HL-60 (cell line): ENCODE data around the gene TUBE1.

Source experiments
- DNase-seq, 2 experiments: peaks; one replicate each; pipeline ENCODE4 v3.0.0-alpha.2; 2010 to 2020; ENCODE audit warnings: low read depth in 1 of 2, low spot score in 1 of 2
- H3K27ac ChIP-seq: fragments of 250-450 bp; sonication (Bioruptor Pico); replicated peaks from 2 replicates; pipeline ENCODE4 v1.5.1; 2020; ENCODE audit warnings: mild to moderate bottlenecking, moderate library complexity
- H3K27me3 ChIP-seq: fragments of 250-450 bp; sonication (Bioruptor Pico); 2 replicates; pipeline ENCODE4 v1.5.1; 2021; ENCODE audit warnings: mild to moderate bottlenecking, moderate library complexity; ENCODE audit not compliant: insufficient read depth, poor library complexity, severe bottlenecking
- H3K4me3 ChIP-seq: replicated peaks from 2 replicates; pipeline ENCODE4 v1.5.1; 2011; ENCODE audit warnings: mild to moderate bottlenecking, control low read depth, low read length; ENCODE audit not compliant: insufficient read depth
- CTCF ChIP-seq: IDR thresholded peaks from one replicate; pipeline ENCODE4 v1.5.1; 2011; ENCODE audit warnings: low read length, control low read depth, inconsistent platforms; ENCODE audit not compliant: insufficient read depth
- GABPA ChIP-seq: IDR thresholded peaks from 2 replicates; pipeline ENCODE4 v1.6.1; 2012; ENCODE audit warnings: low read depth
- POLR2AphosphoS5 ChIP-seq: IDR thresholded peaks from 2 replicates; pipeline ENCODE4 v1.6.1; 2012; ENCODE audit warnings: low read depth
- REST ChIP-seq: IDR thresholded peaks from 2 replicates; pipeline ENCODE4 v1.6.1; 2012; ENCODE audit warnings: low read depth; ENCODE audit not compliant: insufficient replicate concordance
- SPI1 ChIP-seq: IDR thresholded peaks from 2 replicates; pipeline ENCODE4 v1.6.1; 2012; ENCODE audit warnings: low read depth, mild to moderate bottlenecking, borderline replicate concordance

TUBE1 gene

GRCh38 chr6:112029045-112029822 lies 58.0 kb downstream of the TUBE1 start:
- TF ChIP-seq POLR2AphosphoS5 (no peak), CTCF (peak; percentile 80)
- H3K4me3 ChIP-seq: no peak overlapping the region
- no peak overlapping the region for H3K27ac ChIP-seq
- peak; percentile 39 to 66 for DNase-seq
- H3K27me3 ChIP-seq: no peaks in the 10 kb centered on the region

- no peak overlapping the region for H3K27ac ChIP-seq
- TF ChIP-seq REST (no peak), SPI1 (no peak), POLR2AphosphoS5 (no peak), CTCF (no peak)
- H3K27me3 ChIP-seq: no peaks in the 10 kb centered on the region
- no peak for DNase-seq
- no peak overlapping the region for H3K4me3 ChIP-seq
These were observed 59.2 kb downstream of the TUBE1 start for GRCh38 chr6:112027942-112028674.

- Histone ChIP-seq H3K27me3 (no peaks in the 10 kb centered on the region), H3K27ac (no peak overlapping the region), H3K4me3 (no peak overlapping the region)
- no peak for DNase-seq
- no peak for TF ChIP-seq POLR2AphosphoS5
- no peak for TF ChIP-seq SPI1
- no peak for TF ChIP-seq REST
- no peak for TF ChIP-seq GABPA
- TF ChIP-seq CTCF: no peak
These were observed 60.3 kb downstream of the TUBE1 start for GRCh38 chr6:112026933-112027332.
